WTC11 (cell line): ENCODE results near the gene CASP12.

Source experiments
- JUN ChIP-seq: sonication (generic); formaldehyde crosslinking; IDR thresholded peaks from 2 replicates; pipeline ENCODE4 v1.8.0; 2023; ENCODE audit warnings: mild to moderate bottlenecking, missing genetic modification reagents
- KAT7 ChIP-seq: sonication (generic); formaldehyde crosslinking; IDR thresholded peaks from 2 replicates; pipeline ENCODE4 v1.8.1; 2023; ENCODE audit warnings: missing genetic modification reagents, mild to moderate bottlenecking, borderline replicate concordance
- SMAD4 ChIP-seq: sonication (generic); formaldehyde crosslinking; IDR thresholded peaks from 2 replicates; pipeline ENCODE4 v1.8.0; 2022; ENCODE audit warnings: mild to moderate bottlenecking, missing genetic modification reagents
- TF ChIP-seq, protein P1 (sequence below): fragments of 200-600 bp; IDR thresholded peaks from 2 replicates; pipeline ENCODE4 v1.8.0; 2022; ENCODE audit warnings: antibody characterized with exemption
- TF ChIP-seq, protein P2 (sequence below): sonication (generic); formaldehyde crosslinking; IDR thresholded peaks from 2 replicates; pipeline ENCODE4 v1.8.1; 2023; ENCODE audit warnings: mild to moderate bottlenecking, missing genetic modification reagents
- TF ChIP-seq, protein P3 (sequence below): sonication (generic); formaldehyde crosslinking; conservative IDR thresholded peaks from 2 replicates; pipeline ENCODE4 v1.8.1; 2022; ENCODE audit warnings: mild to moderate bottlenecking, missing genetic modification reagents
- TF ChIP-seq, protein P4 (sequence below): fragments of 250-450 bp; sonication (Bioruptor Pico); IDR thresholded peaks from 2 replicates; pipeline ENCODE4 v1.8.0; 2021; ENCODE audit warnings: mild to moderate bottlenecking

DNA sequence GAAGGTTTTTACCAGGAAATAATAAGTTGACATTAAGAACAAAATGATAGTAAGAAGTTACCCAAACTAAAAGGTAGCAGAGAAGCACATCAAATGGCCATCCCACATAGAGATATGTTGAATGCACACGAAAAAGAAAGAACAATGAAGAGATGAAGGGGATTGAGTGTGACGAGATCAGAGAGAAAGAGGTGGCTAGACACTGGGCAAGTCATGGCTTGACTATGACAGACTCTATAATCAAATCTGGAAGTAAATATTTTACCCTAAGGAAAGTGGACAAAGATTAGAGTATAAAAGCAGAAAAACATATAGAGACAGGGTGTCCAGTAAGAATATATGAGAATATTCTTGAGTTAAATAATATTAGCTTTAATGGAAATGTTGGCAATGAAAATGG is 31.4 kb downstream of the CASP12 start:
- TF ChIP-seq KAT7 (CRISPR knock-in tag) (no peak), JUN (CRISPR knock-in tag) (no peak), SMAD4 (no peak)
- TF ChIP-seq, protein P1, sequence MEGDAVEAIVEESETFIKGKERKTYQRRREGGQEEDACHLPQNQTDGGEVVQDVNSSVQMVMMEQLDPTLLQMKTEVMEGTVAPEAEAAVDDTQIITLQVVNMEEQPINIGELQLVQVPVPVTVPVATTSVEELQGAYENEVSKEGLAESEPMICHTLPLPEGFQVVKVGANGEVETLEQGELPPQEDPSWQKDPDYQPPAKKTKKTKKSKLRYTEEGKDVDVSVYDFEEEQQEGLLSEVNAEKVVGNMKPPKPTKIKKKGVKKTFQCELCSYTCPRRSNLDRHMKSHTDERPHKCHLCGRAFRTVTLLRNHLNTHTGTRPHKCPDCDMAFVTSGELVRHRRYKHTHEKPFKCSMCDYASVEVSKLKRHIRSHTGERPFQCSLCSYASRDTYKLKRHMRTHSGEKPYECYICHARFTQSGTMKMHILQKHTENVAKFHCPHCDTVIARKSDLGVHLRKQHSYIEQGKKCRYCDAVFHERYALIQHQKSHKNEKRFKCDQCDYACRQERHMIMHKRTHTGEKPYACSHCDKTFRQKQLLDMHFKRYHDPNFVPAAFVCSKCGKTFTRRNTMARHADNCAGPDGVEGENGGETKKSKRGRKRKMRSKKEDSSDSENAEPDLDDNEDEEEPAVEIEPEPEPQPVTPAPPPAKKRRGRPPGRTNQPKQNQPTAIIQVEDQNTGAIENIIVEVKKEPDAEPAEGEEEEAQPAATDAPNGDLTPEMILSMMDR: no peak
- TF ChIP-seq, protein P2, sequence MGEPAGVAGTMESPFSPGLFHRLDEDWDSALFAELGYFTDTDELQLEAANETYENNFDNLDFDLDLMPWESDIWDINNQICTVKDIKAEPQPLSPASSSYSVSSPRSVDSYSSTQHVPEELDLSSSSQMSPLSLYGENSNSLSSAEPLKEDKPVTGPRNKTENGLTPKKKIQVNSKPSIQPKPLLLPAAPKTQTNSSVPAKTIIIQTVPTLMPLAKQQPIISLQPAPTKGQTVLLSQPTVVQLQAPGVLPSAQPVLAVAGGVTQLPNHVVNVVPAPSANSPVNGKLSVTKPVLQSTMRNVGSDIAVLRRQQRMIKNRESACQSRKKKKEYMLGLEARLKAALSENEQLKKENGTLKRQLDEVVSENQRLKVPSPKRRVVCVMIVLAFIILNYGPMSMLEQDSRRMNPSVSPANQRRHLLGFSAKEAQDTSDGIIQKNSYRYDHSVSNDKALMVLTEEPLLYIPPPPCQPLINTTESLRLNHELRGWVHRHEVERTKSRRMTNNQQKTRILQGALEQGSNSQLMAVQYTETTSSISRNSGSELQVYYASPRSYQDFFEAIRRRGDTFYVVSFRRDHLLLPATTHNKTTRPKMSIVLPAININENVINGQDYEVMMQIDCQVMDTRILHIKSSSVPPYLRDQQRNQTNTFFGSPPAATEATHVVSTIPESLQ (CRISPR knock-in tag): no peak
- TF ChIP-seq, protein P3, sequence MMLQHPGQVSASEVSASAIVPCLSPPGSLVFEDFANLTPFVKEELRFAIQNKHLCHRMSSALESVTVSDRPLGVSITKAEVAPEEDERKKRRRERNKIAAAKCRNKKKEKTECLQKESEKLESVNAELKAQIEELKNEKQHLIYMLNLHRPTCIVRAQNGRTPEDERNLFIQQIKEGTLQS (CRISPR knock-in tag): no peak
- TF ChIP-seq, protein P4, sequence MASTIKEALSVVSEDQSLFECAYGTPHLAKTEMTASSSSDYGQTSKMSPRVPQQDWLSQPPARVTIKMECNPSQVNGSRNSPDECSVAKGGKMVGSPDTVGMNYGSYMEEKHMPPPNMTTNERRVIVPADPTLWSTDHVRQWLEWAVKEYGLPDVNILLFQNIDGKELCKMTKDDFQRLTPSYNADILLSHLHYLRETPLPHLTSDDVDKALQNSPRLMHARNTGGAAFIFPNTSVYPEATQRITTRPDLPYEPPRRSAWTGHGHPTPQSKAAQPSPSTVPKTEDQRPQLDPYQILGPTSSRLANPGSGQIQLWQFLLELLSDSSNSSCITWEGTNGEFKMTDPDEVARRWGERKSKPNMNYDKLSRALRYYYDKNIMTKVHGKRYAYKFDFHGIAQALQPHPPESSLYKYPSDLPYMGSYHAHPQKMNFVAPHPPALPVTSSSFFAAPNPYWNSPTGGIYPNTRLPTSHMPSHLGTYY (CRISPR knock-in tag): no peak
